Measurements from ENCODE around the gene MUC22.
"Not testable (repeated sequence)": the region's sequence is repeated elsewhere in the genome, so short reads cannot be mapped to it uniquely, and the experiment has no call there.

The MUC22 gene

GRCh38 chr6:31040801-31041200, 30.5 kb downstream of the MUC22 start:
- DNase-seq = no peak

- peak; percentile 84 for DNase-seq
Observed at GRCh38 chr6:31041372-31041974, 31.2 kb downstream of the MUC22 start.

GRCh38 chr6:31042806-31043205, 32.5 kb downstream of the MUC22 start:
- no peak for DNase-seq

GRCh38 chr6:31048099-31048498, 37.8 kb downstream of the MUC22 start:
- no peak for DNase-seq

DNA sequence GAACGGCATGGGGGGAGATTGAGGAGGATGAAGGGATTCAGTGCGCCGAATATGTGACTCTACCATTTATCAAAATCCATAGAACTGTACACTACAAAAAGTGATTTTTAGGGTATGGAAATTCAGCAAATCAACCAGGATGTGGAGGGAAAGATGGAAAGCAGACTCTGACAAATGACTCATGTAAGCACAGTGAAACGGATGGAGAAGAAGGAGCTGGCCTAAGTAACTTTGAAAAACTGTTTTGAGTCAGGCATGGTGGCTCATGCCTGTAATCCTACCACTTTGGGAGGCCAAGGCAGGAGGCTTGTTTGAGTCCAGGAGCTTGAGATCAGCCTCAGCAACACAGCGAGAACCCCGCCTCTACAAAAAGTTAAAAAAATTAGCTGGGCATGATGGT, 39.2 kb downstream of the MUC22 start:
- DNase-seq = no peak

DNA sequence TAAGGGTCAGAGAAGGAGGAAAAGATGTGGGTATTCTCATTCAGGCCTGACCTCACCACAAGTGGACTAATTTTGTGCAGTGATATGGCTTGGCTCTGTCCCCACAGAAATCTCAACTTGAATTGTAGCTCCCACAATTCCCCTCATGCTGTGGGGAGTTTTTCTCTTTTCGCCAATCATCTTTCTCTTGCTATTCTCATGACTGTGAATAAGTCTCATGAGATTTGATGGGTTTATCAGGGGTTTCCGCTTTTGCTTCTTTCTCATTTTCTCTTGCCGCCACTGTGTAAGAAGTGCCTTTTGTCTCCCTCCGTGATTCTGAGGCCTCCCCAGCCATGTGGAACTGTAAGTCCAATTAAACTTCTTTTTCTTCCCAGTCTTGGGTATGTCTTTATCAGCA, 42.9 kb downstream of the MUC22 start:
- not testable (repeated sequence) for DNase-seq

DNA sequence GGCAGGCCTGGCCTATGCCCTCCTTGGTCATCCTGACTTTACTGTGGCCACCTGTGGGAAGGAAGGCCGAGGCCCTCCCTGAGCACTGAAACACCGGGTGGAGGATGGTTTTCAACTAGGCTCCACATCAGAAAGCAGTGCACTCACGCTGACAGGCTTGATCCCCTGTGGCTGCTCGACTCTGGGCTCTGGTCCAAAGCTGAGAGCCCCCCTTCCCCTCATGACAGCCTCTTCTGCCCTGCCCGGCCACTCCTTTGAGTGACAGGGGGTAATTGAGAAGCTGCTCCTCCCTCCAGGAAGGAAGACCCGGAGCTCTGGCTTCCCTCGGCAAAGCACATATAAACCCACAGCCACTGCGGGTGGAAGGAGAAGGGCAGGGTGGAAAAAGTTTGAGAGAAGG, 43.6 kb downstream of the MUC22 start:
- no peak for DNase-seq

DNA sequence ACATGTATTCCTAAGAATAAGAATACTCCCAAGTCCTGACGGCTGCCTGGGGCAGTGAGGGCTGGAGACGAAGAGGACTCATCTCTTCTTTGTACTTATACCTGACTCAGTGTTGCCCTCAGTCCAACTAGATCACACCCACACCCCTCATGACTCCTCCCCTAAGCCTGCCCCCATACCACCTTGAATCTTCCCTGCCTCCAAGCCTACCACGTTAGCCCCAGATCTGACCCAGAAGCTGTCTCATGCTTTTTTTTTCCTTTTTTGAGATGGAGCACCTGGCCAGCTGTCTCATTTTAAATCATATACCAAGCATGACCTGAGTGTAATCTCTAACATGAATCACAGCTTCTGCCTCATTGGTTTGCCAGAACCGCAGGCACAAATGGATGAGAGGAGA, 45.2 kb downstream of the MUC22 start:
- no peak for DNase-seq

GRCh38 chr6:31057426-31058003, 47.2 kb downstream of the MUC22 start:
- peak; percentile 51 for DNase-seq

GRCh38 chr6:31058128-31058894, 48.0 kb downstream of the MUC22 start:
- DNase-seq = peak; percentile 84

DNA sequence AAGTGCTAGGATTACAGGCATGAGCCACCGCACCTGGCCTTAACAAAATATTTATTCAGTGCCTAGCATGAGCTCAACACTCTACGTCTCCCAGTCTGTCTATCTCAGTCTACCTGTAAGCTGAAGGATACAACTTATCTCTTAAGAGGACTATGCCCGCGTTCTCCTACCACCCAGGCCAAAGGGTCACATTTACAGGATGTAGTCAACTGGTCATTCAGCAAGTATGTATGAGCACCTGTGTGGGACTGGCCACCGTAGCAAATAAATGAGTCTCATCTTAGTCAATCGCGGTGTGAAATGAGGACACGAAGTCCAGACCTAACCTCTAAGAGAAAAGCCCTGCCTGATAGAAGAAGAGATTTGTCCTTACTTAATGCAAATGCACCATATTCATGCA, 49.9 kb downstream of the MUC22 start:
- DNase-seq = no peak

DNA sequence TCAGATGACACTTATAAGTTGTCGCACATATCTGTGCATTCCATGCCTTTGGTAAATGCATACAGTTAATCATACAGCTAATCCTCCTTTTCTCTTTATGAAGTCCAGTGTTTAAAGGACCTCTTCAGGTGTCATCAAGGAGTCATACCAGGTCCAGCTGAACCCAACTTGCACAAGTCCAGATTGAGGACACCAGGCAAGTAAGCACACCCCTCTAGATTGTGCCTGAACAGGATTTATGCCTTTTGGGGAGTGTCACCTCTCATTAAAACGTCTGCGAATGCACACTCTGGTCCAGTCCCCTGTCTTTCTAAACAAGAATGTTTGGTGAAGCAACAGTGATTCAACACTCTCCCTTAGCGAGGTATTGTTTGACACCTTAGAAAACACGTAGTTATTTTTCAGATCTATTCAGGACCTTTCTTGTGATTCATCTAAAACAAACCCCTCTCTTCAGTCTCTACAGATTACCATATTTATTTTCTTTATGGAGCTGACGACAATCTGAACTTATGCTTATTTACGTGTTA, 53.7 kb downstream of the MUC22 start:
- DNase-seq = no peak

- DNase-seq = no peak
Observed at GRCh38 chr6:31065556-31065955, 55.3 kb downstream of the MUC22 start.

- not testable (repeated sequence) for DNase-seq
Observed at GRCh38 chr6:31067028-31067427, 56.8 kb downstream of the MUC22 start.

DNA sequence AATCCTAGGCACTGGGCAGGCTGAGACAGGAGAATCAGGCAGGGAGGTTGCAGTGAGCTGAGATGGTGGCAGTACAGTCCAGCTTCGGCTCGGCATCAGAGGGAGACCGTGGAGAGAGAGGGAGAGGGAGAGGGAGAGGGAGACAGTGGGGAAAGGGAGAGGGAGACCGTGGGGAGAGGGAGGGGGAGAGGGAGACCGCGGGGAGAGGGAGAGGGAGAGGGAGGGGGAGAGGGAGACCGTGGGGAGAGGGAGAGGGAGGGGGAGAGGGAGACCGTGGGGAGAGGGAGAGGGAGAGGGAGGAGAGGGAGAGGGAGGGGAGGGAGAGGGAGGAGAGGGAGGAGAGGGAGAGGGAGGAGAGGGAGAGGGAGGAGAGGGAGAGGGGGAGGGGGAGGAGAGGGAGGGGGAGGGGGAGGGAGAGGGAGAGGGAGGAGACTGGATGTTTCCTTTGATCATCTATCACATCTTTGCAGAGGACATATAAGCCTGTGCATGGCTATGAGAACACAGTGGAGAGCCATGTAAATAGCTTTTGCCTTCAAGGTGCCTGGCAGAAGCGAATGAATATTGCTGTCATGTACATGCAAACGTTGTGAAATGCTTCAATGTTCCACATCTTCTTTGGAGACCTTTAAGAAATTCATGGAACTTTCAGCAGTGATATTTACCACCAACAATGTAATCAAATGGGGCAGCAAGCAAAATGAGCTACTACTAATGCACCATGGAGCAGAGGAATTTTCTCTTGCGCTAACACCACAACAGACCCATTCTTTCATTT, 57.8 kb downstream of the MUC22 start:
- not testable (repeated sequence) for DNase-seq

DNA sequence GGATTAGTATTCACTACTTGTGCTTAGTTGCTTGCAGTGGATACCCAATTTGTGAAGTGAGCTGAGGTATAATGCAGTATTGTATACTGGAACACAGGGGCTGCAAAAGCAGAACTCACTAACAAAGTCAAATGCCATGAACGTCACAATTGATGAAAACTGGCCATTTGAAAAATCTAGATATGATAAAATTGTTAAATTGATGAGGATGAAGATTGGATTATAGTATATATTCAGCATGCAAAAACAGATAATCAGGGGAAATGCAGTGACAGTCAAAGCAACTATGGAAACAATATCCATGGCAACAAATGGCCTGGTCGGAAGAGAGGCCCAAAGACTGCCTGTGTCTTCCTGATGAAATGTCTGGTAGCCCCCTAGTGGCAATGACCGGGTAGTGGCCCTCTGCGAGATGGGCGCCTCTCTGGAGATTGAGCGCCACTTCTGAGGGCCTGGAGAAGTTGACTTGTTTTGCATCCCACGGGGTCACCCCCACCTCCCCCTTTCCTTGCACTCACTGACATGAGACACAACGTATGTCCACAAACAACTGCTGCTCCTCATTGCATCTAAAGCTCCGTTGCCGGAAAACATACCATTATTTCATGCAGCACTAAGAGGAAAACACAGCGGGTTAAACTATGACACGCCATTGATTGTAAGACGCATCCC, 58.5 kb downstream of the MUC22 start:
- peak; percentile 93 for DNase-seq

- peak; percentile 74 for DNase-seq
Observed at GRCh38 chr6:31070711-31071197, 60.5 kb downstream of the MUC22 start.

DNA sequence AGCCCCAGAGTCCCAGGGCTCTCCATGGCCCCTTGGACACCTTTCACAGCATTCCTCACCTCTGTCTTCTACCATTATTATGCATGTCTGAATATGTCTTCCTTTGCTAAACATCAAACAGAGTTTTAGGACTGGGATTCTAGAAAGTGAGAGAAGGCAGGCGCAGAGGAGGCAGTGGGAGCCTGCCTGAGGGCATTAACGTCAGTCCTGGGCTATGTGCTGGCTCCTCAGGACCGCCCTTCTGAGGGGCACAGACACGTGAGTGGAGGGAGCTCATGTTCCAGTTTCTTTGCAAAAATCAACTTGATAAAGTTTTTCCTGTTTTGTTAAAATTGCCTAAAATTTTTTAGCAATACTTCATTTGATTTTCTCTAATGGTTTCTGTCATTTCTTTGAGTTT, 64.1 kb downstream of the MUC22 start:
- DNase-seq = no peak

DNA sequence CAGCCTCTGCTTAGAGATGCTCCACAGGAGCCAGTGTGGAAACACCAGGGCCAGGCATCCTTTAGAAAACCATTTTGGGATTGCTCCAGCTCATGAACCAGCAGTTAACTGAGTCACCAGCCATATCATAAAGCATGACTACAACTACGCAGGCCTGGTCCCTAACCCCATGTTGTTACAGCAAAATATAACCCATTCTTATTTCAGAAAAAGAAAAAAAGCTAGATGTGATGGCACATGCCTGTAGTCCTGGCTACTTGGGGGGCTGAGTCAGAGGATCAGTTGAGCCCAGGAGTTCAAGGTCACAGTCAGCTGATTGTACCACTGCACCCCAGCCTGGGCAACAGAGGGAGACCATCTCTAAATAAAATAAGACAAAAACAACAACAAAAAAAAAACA, 65.3 kb downstream of the MUC22 start:
- DNase-seq = no peak

- no peak for DNase-seq
Observed at GRCh38 chr6:31076611-31077010, 66.3 kb downstream of the MUC22 start.

GRCh38 chr6:31079656-31080261, 69.5 kb downstream of the MUC22 start:
- DNase-seq = peak; percentile 58

GRCh38 chr6:31081872-31082271, 71.6 kb downstream of the MUC22 start:
- no peak for DNase-seq

Measured in kidney glomerular epithelial cell (primary cell).